GM19324 (cell line): Measurements from ENCODE around the gene REELD1.

Experiments
- ATAC-seq: cut with Tn5 transposase; IDR thresholded peaks from one replicate; pipeline ENCODE4 v1.9.1; 2021; ENCODE audit warnings: mild to moderate bottlenecking, moderate library complexity; ENCODE audit not compliant: unreplicated experiment, low FRiP score

Gene REELD1

DNA sequence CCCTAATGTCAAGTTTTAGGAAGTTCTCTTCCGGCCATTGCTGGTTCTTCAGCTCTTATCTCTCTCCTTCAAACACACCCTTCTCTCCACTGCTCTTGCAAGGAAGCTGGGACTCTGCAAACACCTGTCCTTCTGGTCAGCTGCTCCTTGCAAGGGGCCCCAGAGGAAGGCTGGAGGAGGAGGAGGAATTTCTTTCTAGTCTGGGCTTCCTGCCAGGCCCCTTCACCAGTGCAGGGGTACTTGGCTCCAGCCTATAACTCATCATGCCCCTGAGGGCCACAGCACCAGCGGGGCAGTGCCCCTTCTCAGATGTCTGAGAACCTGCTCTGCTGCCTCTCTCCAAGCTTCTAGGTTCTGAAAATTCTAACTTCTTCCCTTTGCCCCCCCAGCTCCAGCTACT, 46.7 kb downstream of the REELD1 start:
- no peak for ATAC-seq

GRCh38 chr4:146263793-146264192, 49.5 kb downstream of the REELD1 start:
- no peak for ATAC-seq

GRCh38 chr4:146265950-146266490, 51.7 kb downstream of the REELD1 start:
- ATAC-seq = no peak

DNA sequence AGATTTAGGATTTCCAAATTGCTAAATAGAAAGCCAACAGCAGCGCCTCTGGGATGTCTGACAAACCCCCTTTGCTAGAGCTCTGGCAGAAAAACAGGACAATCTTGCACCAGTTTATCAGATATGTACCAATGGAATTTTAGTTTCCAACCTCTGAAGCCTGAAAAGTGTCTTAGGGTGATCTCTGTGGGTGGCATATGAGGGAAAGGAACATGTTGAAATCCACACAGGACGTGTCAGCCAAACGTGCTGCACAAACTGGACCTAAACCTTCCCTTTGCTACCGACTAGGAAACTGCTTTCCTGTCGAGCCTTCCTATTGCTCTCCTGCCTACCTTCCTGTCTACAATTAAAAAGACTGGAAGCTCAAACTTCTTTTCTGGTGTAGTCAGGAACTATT, 53.5 kb downstream of the REELD1 start:
- ATAC-seq = no peak

GRCh38 chr4:146269228-146269653, 54.9 kb downstream of the REELD1 start:
- peak; percentile 69 for ATAC-seq

GRCh38 chr4:146271466-146271865, 57.1 kb downstream of the REELD1 start:
- ATAC-seq = no peak

- ATAC-seq = peak; percentile 50
Measured at GRCh38 chr4:146273204-146273901, 59.0 kb downstream of the REELD1 start.

DNA sequence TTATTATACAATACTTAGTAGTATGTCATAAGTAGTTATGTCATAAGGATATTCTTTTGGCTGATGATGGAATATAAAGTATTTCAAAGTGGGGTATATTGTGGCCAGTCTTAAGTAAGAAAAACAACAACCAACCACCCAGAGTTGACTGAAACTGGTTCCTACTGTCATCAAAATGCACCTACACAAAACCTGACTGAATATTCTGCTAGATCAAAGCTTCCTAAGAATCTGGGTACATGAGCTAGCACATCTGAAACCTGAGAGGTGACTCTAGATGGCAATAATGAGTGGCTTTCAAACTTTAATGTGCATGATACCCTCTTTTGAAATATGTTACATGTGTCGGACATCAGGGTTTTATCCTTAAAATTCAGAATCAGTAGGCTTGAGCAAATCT, 60.4 kb downstream of the REELD1 start:
- no peak for ATAC-seq

DNA sequence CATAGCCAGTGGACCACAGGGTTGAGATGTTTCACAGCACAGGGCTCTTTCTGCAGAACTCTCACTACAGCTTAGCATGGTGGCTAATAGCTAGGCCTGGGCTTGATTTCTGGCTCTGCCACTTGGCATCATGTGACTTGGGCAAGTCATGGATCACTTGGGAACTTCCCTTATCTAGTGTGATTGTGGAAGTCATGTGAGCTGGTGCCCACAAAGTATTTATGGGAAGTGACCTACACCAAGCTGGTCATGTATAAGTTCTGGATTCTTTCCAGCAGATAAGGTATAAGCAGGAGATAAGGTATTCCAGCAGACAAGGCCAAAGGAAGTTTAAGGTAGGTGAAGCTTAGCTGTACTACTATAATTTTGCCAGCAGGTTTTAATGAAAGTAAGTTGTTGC, 61.0 kb downstream of the REELD1 start:
- ATAC-seq = no peak

- no peak for ATAC-seq
Measured at GRCh38 chr4:146278986-146279385, 64.6 kb downstream of the REELD1 start.
